Endothelial cell of umbilical vein (primary cell): ENCODE measurements around the gene ESRRA. TPM values are rescaled to one million over a fixed set of nuclear protein-coding genes. Genes with fewer than 3 reads are reported as not detected.

Experiments
- BruUV-seq: library from RNA; stranded (reverse); fragments of 400-500 nt; replicated peaks from 2 replicates; lab custom pipeline; 2021; lab: Mats Ljungman, UMichigan
- CTCF ChIA-PET: fragments of 300-600, 350-600 bp; sonication (Branson Sonifier 250); formaldehyde crosslinking; loops from one replicate; lab custom pipeline; 2021; ENCODE audit warnings: antibody characterized with exemption, inconsistent platforms; lab: Charles Lee
- POLR2A ChIA-PET: fragments of 300-600, 350-600 bp; sonication (Branson Sonifier 250); formaldehyde crosslinking; loops from one replicate; lab custom pipeline; 2021; ENCODE audit warnings: antibody characterized with exemption, inconsistent platforms; lab: Charles Lee
- DNase-seq: peaks from one replicate; pipeline ENCODE4 v3.0.0-alpha.2; 2011; ENCODE audit warnings: low read depth, low spot score
- FAIRE-seq: peaks from 2 replicates; lab custom pipeline; 2011; peaks lifted over from hg19 to GRCh38; lab: Jason Lieb, UNC
- H2AFZ ChIP-seq: 2 replicates; pipeline ENCODE4 v1.6.0; 2012; ENCODE audit warnings: low read depth, low read length, control low read depth, inconsistent platforms
- H3K27ac ChIP-seq: 2 replicates; pipeline ENCODE4 v1.5.1; 2011; ENCODE audit warnings: low read depth, mild to moderate bottlenecking, control low read depth, low read length, moderate library complexity; ENCODE audit not compliant: insufficient read depth
- H3K27me3 ChIP-seq, 2 experiments: 2 replicates each; pipeline versions ENCODE4 v1.6.0 to v1.6.1; 2011; ENCODE audit warnings: low read length in 2 of 2, mixed read lengths in 1 of 2; ENCODE audit not compliant: control insufficient read depth in 2 of 2, insufficient read depth in 2 of 2
- H3K36me3 ChIP-seq, 2 experiments: 2 replicates in 1 of 2; 3 replicates in 1 of 2; pipeline ENCODE4 v1.5.1; 2011; ENCODE audit warnings: low read length in 2 of 2, mild to moderate bottlenecking in 1 of 2, moderate library complexity in 1 of 2; ENCODE audit not compliant: control insufficient read depth in 2 of 2, insufficient read depth in 2 of 2; ENCODE audit errors: extremely low read depth in 1 of 2
- H3K4me1 ChIP-seq: 3 replicates; pipeline ENCODE4 v1.5.1; 2011; ENCODE audit warnings: mild to moderate bottlenecking, low read length; ENCODE audit not compliant: control insufficient read depth, insufficient read depth; ENCODE audit errors: extremely low read depth
- H3K4me2 ChIP-seq: 2 replicates; pipeline ENCODE4 v1.6.1; 2011; ENCODE audit warnings: low read length, control low read depth, mixed read lengths; ENCODE audit not compliant: insufficient read depth
- H3K4me3 ChIP-seq, 3 experiments: fragments of 200-600 bp in 1 of 3; sonication (generic), shearing (Covaris generic) in 1 of 3; replicated peaks in 1 of 3; 2 replicates each; pipeline ENCODE4 v1.5.1; 2011 to 2016; ENCODE audit warnings: control low read depth in 3 of 3, low read length in 3 of 3, mild to moderate bottlenecking in 2 of 3, inconsistent platforms in 1 of 3, low read depth in 1 of 3, moderate library complexity in 1 of 3; ENCODE audit not compliant: insufficient read depth in 1 of 3
- H3K79me2 ChIP-seq: 2 replicates; pipeline ENCODE4 v1.6.0; 2012; ENCODE audit warnings: low read length, inconsistent platforms; ENCODE audit not compliant: control insufficient read depth, insufficient read depth
- H3K9ac ChIP-seq: replicated peaks from 2 replicates; pipeline ENCODE3; 2011; ENCODE audit warnings: low read length, control low read depth; ENCODE audit not compliant: insufficient read depth; ENCODE audit errors: extremely low read depth
- H3K9me1 ChIP-seq: replicated peaks from 3 replicates; pipeline ENCODE4 v1.6.0; 2011; ENCODE audit warnings: mild to moderate bottlenecking, low read length; ENCODE audit not compliant: control insufficient read depth, insufficient read depth; ENCODE audit errors: extremely low read depth
- H3K9me3 ChIP-seq: replicated peaks from 2 replicates; pipeline ENCODE4 v1.5.1; 2012; ENCODE audit warnings: low read length, inconsistent platforms; ENCODE audit not compliant: control insufficient read depth, insufficient read depth
- H4K20me1 ChIP-seq: replicated peaks from 2 replicates; pipeline ENCODE3; 2011; ENCODE audit warnings: mild to moderate bottlenecking, low read length; ENCODE audit not compliant: control insufficient read depth, insufficient read depth; ENCODE audit errors: extremely low read depth
- POLR2A ChIP-seq: IDR thresholded peaks from 2 replicates; pipeline ENCODE4 v1.6.1; 2012; ENCODE audit warnings: low read depth, mild to moderate bottlenecking, control low read depth, low read length
- POLR2AphosphoS5 ChIP-seq: IDR thresholded peaks from 2 replicates; pipeline ENCODE4 v1.6.1; 2012; ENCODE audit warnings: low read depth, mild to moderate bottlenecking, control low read depth, low read length, moderate library complexity; ENCODE audit not compliant: insufficient read depth
- dilution Hi-C: fragments of 300-500 bp; cut with MboI; formaldehyde crosslinking; loops from one replicate; pipeline ENCODE4 v1.15.0; 2019; ENCODE audit warnings: low sequenced_read_pairs; ENCODE audit not compliant: extremely low pct_ligation_motif_present
- intact Hi-C: fragments of 100-400 bp; cut with micrococcal nuclease; formaldehyde crosslinking; loops from one replicate; pipeline ENCODE4 v1.10.0; 2022
- polyA plus RNA-seq, 4 experiments: library from polyadenylated mRNA; depleted of rRNA in 3 of 4; stranded (reverse) in 3 of 4; unstranded in 1 of 4; fragments of >200 nt; gene quantifications; 2 replicates each; pipeline versions ENCODE4 v1.2.1 to v1.2.3, GENCODE V29; 2011 to 2012; ENCODE audit warnings: missing spikeins in 1 of 4
- total RNA-seq: library from RNA; stranded (reverse); gene quantifications from 2 replicates; pipeline ENCODE4 v1.2.3, GENCODE V29; 2021
- TF ChIP-seq, protein P1 (sequence below): IDR thresholded peaks from 2 replicates; pipeline ENCODE4 v1.6.1; 2011; ENCODE audit not compliant: insufficient read depth, insufficient read length

ESRRA gene
- total and polyA plus RNA-seq, 2 donors (not counting 3 experiments of a cell fraction or from before 2014, with no cell fraction given): 17.2 to 37.4 TPM

DNA sequence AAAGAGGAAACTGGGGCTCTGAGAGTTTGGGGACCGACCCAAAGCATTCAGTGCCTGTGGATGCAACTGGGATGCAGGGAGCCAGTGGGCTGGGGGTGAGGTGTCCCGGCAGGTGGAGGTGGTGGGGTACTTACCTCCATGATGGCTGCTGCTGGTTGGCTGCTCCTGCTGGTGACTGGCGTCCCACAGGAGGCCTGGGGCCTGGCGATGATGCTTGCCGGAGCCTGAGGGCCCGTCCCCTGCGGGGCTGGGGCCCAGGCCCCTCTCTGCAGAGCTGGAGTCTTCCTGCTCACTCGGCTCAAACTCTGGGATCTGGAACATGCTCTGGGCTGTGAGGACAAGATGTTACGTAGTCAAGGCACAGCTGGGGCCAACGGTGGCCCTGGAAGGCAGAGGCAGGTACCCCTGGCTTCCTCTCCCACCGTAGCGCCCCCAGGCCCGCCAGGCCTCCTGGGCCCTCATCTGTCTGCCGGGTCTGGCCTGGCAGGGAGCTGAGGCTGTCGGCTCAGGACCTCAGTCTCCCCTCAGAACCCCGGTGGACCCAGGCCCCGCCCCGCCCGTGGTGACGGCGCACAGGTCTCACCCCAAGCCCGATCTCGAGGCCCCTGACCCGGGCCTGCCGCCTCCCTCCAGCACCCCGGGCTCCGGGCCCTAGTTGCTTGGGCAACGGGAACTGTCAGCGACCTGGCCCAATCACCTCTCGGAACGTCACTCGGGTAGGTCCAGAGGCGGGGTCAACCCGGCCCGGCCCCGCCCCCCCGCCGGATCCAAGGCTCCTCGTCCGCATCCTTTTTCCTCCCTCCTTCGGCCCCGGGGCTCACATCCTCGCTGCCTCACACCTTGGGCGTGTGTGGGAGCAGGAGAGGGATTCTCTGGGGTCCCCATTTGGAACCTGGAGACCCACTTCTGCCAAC, 21.0 kb upstream of the ESRRA start, which contains the start of gene BAD:
Gene BAD, minus strand, starts transcription at position 618 of the 914 bp plus-strand sequence. Its CDS starts 297 bp downstream, at position 321.
- FAIRE-seq (peak; percentile 95), DNase-seq (peak; percentile 91)
- Histone ChIP-seq H2AFZ (peak within 1 kb of the TSS; percentile 75), H3K9me1 (no peaks in the 10 kb centered on the region), H3K4me3 (peak within 1 kb of the TSS; percentile 42 to 49 (median 44)), H3K27me3 (no peaks in the 10 kb centered on the region), H3K4me2 (peak within 1 kb of the TSS; percentile 60), H3K79me2 (peaks cover 2% of the 10 kb centered on the region), H3K9me3 (no peaks in the 10 kb centered on the region), H3K36me3 (peaks cover 0 to 5% of the 10 kb centered on the region in 2 experiments), H3K27ac (peak within 1 kb of the TSS; percentile 35), H3K9ac (peak within 1 kb of the TSS; percentile 54), H4K20me1 (no peaks in the 10 kb centered on the region), H3K4me1 (peaks cover 11% of the 10 kb centered on the region)
- POLR2A ChIA-PET: interaction anchor here (1.0 kb wide), 1 partner anchor 13 kb away, joined by 3 read pairs; no protein-coding TSS in a partner anchor
- BruUV-seq: TSS peak; percentile 38
- CTCF ChIA-PET: interaction anchor here (0.7 to 3.5 kb wide), 12 partner anchors 13 to 99 kb away, joined by 3 to 26 read pairs (median 6); partner anchors contain the start of genes CATSPERZ, PRDX5, STIP1 and TRMT112
- dilution Hi-C loops (no loop called here), intact Hi-C loops (loop anchor here (2.0 kb wide), 2 partner anchors 20 to 38 kb away; partner anchors contain the start of genes ESRRA and PPP1R14B)
- TF ChIP-seq POLR2A (peak; percentile 52), POLR2AphosphoS5 (peak; percentile 66)
- TF ChIP-seq, protein P1, sequence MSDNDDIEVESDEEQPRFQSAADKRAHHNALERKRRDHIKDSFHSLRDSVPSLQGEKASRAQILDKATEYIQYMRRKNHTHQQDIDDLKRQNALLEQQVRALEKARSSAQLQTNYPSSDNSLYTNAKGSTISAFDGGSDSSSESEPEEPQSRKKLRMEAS: no peak
